Heart left ventricle (tissue), 16 donors: ENCODE measurements around the gene SLC9A9. TPM values are rescaled to one million over a fixed set of nuclear protein-coding genes. Genes with fewer than 3 reads are reported as not detected.

Experiments used
- ATAC-seq, 4 donors: fragments of 200-7000 bp; cut with Tn5 transposase; one replicate each; pipeline ENCODE4 v1.9.1; 2020 to 2022; ENCODE audit warnings: moderate library complexity in 4 of 4, mild to moderate bottlenecking in 3 of 4, moderate number of reproducible peaks in 1 of 4
- DNase-seq, 5 donors: peaks; one replicate each; pipeline ENCODE4 v3.0.0-alpha.2; 2020
- H3K27ac ChIP-seq, 12 donors: fragments of 200-600 bp; sonication (generic) in 4 of 12; one replicate each; pipeline versions ENCODE4 v1.5.0 to v1.8.0; 2016 to 2022; ENCODE audit warnings: mild to moderate bottlenecking in 2 of 12
- H3K27me3 ChIP-seq, 9 donors: fragments of 200-600 bp; sonication (generic) in 2 of 9; one replicate each; pipeline versions ENCODE4 v1.5.1 to v1.8.0; 2016 to 2022; ENCODE audit warnings: mild to moderate bottlenecking in 3 of 9
- H3K36me3 ChIP-seq, 9 donors: fragments of 200-600 bp; sonication (generic) in 2 of 9; one replicate each; pipeline versions ENCODE4 v1.5.0 to v1.8.0; 2018 to 2022; ENCODE audit warnings: mild to moderate bottlenecking in 2 of 9
- H3K4me1 ChIP-seq, 12 donors: fragments of 200-600 bp; sonication (generic) in 4 of 12; one replicate each; pipeline versions ENCODE4 v1.5.0 to v1.8.0; 2016 to 2022; ENCODE audit warnings: mild to moderate bottlenecking in 3 of 12
- H3K4me3 ChIP-seq, 12 donors: fragments of 200-600 bp; sonication (generic) in 4 of 12; one replicate each; pipeline versions ENCODE4 v1.5.0 to v1.8.0; 2017 to 2022; ENCODE audit warnings: mild to moderate bottlenecking in 9 of 12, moderate library complexity in 4 of 12
- H3K9me3 ChIP-seq, 12 donors: fragments of 200-600 bp; sonication (generic) in 4 of 12; one replicate each; pipeline versions ENCODE4 v1.5.0 to v1.8.0; 2016 to 2022; ENCODE audit warnings: mild to moderate bottlenecking in 1 of 12
- CTCF ChIP-seq, 12 donors: fragments of 200-600 bp; sonication (generic) in 4 of 12; IDR thresholded peaks; one replicate each; pipeline versions ENCODE4 v1.5.0 to v1.8.0; 2018 to 2022; ENCODE audit warnings: antibody characterized with exemption in 12 of 12, mild to moderate bottlenecking in 5 of 12
- POLR2A ChIP-seq, 2 donors: fragments of 450-650 bp; IDR thresholded peaks; one replicate each; pipeline ENCODE4 v1.6.1; 2017; ENCODE audit warnings: antibody characterized with exemption in 2 of 2, mild to moderate bottlenecking in 2 of 2, moderate library complexity in 2 of 2
- WGBS, 4 donors: extraction: QIAGEN DNeasy Blood & Tissue Kit in 2 of 4; methylation state at CpG; one replicate each; pipeline versions ENCODE4 v1.1.5 to v1.1.7; 2013 to 2018; 5-methylcytosine and 5-hydroxymethylcytosine counted together
- intact Hi-C, 10 donors: fragments of 100-400 bp; cut with DNase I; formaldehyde crosslinking; loops; one replicate each; pipeline versions ENCODE4 v1.11.1 to v1.14.2; 2022
- polyA plus RNA-seq, 2 donors: library from polyadenylated mRNA; stranded (reverse); fragments of 200-250 nt; gene quantifications; one replicate each; pipeline ENCODE4 v1.2.3, GENCODE V29; 2013
- total RNA-seq, 9 donors: library from RNA; depleted of rRNA in 2 of 9; stranded (reverse); fragments of >200 nt in 2 of 9; fragmentation: NEBNext Ultra II Directional in 3 of 9; extraction: Animal tissue kit (Norgen Biotek cat#: 25700) in 3 of 9; gene quantifications; one replicate each; pipeline versions ENCODE4 v1.1.0 to v1.2.4, GENCODE V29; 2016 to 2023
- donor health status: ischemic (EF 13 %, LVEDD 7.1; RV severe dilation, severe dysfunction).
- donor health status: healthy with polysubstance abuse.
- donor health status: DM: no; HTN: yes; CAD: no.
- donor health status: DM: no; HTN: no; CAD: no.
- donor health status: ischemic (EF 25% LVEDD 6.9; RV normal size, moderate dysfunction).
- donor health status: ischemic (EF 25% LVEDD 5.7; RV mildly dilated, moderate dysfunction).
- donor health status: healthy.
- donor health status: DM: yes; HTN: yes; CAD: no.
- donor health status: ischemic (EF 35%, LVEDD 5.7; RV mildly dilated, moderate dysfunction).
- donor health status: nonischemic (EF 11% LVEDD 7.7; RV severe dilation, severe dysfunction).
- donor health status: DM: yes; HTN: yes; CAD: no.
- donor health status: PGD.
- donor health status: ischemic (EF 29% LVEDD 5.4; RV normal size, mild dysfunction).
- donor health status: nonischemic (EF 23%, LVEDD 6.1; RV moderate dilation, normal function).

SLC9A9 gene
- total and polyA plus RNA-seq, 11 donors, result 0.76 to 17.5 (median 3.3) TPM

- Histone ChIP-seq H3K27me3 (no peaks in the 10 kb centered on the region), H3K9me3 (no peaks in the 10 kb centered on the region), H3K27ac (no peak overlapping the region), H3K4me3 (no peak overlapping the region), H3K4me1 (peaks cover 0 to 17% (median 0%) of the 10 kb centered on the region in 12 donors), H3K36me3 (no peaks in the 10 kb centered on the region)
- ATAC-seq (no peak), DNase-seq (no peak)
- 90 to 97% (median 94%) methylated on average over 1 of the region's 1 CpG for WGBS, 4 donors
- intact Hi-C loops, result no loop called here
- TF ChIP-seq POLR2A (IDR thresholded peaks at IDR 0.05) (no peak), CTCF (IDR thresholded peaks at IDR 0.05) (no peak)
Measured at GRCh38 chr3:143531101-143531500, 317.2 kb downstream of the SLC9A9 start.

GRCh38 chr3:143529798-143530197 is 318.5 kb downstream of the SLC9A9 start:
- TF ChIP-seq POLR2A (IDR thresholded peaks at IDR 0.05) (no peak), CTCF (IDR thresholded peaks at IDR 0.05) (no peak)
- WGBS, 4 donors, result 66 to 83% (median 79%) methylated on average over 3 of the region's 3 CpGs
- H3K27me3 ChIP-seq, result no peaks in the 10 kb centered on the region
- ATAC-seq, result peak in 3 of 4 donors; percentile 36 to 64 (median 39)
- peaks cover 0 to 13% (median 0%) of the 10 kb centered on the region in 12 donors for H3K4me1 ChIP-seq
- no peaks in the 10 kb centered on the region for H3K36me3 ChIP-seq
- no peak for DNase-seq
- H3K4me3 ChIP-seq, result no peak overlapping the region
- H3K9me3 ChIP-seq, result peaks cover 0 to under 1% (median 0%) of the 10 kb centered on the region in 12 donors
- intact Hi-C loops, result no loop called here
- H3K27ac ChIP-seq, result no peak overlapping the region

- 43 to 50% (median 46%) methylated on average over 5 of the region's 5 CpGs for WGBS, 4 donors
- Histone ChIP-seq H3K27ac (peak overlapping the region in 1 of 12 donors; percentile 11), H3K4me1 (peaks cover 0 to 13% (median 0%) of the 10 kb centered on the region in 12 donors), H3K4me3 (no peak overlapping the region), H3K27me3 (no peaks in the 10 kb centered on the region), H3K36me3 (no peaks in the 10 kb centered on the region), H3K9me3 (peaks cover 0 to 3% (median 0%) of the 10 kb centered on the region in 12 donors)
- TF ChIP-seq CTCF (IDR thresholded peaks at IDR 0.05), result no peak
- ATAC-seq, result peak in 3 of 4 donors; percentile 13 to 61 (median 53)
- intact Hi-C loops, result no loop called here
- DNase-seq, result peak in 3 of 5 donors; percentile 6 to 42 (median 31)
Measured at GRCh38 chr3:143529018-143529478, 319.2 kb downstream of the SLC9A9 start.

- intact Hi-C loops, result no loop called here
- peaks cover 0 to 3% (median 0%) of the 10 kb centered on the region in 12 donors for H3K9me3 ChIP-seq
- H3K4me1 ChIP-seq, result peaks cover 0 to 13% (median 0%) of the 10 kb centered on the region in 12 donors
- H3K27me3 ChIP-seq, result no peaks in the 10 kb centered on the region
- H3K4me3 ChIP-seq, result no peak overlapping the region
- TF ChIP-seq POLR2A (IDR thresholded peaks at IDR 0.05) (no peak), CTCF (IDR thresholded peaks at IDR 0.05) (no peak)
- 53 to 86% (median 65%) methylated on average over 1 of the region's 1 CpG for WGBS, 4 donors
- no peak overlapping the region for H3K27ac ChIP-seq
- DNase-seq, result no peak
- no peaks in the 10 kb centered on the region for H3K36me3 ChIP-seq
- ATAC-seq, result no peak
Measured at GRCh38 chr3:143526011-143526545, 322.2 kb downstream of the SLC9A9 start.
